Body of pancreas (tissue), 4 donors: ENCODE data around the gene CST7.

ENCODE experiments used
- POLR2A ChIP-seq, 3 donors: fragments of 450-650 bp; IDR thresholded peaks; one replicate each; pipeline ENCODE4 v1.6.1; 2016; ENCODE audit warnings: antibody characterized with exemption in 3 of 3, mild to moderate bottlenecking in 2 of 3
- TF ChIP-seq, protein P1 (sequence below), 7 experiments: fragments of 450-650 bp in 4 of 7; fragments of 200-600 bp in 3 of 7; sonication (generic) in 3 of 7; IDR thresholded peaks; one replicate each; pipeline ENCODE4 v1.5.1; 2016 to 2019; ENCODE audit warnings: antibody characterized with exemption in 7 of 7

DNA sequence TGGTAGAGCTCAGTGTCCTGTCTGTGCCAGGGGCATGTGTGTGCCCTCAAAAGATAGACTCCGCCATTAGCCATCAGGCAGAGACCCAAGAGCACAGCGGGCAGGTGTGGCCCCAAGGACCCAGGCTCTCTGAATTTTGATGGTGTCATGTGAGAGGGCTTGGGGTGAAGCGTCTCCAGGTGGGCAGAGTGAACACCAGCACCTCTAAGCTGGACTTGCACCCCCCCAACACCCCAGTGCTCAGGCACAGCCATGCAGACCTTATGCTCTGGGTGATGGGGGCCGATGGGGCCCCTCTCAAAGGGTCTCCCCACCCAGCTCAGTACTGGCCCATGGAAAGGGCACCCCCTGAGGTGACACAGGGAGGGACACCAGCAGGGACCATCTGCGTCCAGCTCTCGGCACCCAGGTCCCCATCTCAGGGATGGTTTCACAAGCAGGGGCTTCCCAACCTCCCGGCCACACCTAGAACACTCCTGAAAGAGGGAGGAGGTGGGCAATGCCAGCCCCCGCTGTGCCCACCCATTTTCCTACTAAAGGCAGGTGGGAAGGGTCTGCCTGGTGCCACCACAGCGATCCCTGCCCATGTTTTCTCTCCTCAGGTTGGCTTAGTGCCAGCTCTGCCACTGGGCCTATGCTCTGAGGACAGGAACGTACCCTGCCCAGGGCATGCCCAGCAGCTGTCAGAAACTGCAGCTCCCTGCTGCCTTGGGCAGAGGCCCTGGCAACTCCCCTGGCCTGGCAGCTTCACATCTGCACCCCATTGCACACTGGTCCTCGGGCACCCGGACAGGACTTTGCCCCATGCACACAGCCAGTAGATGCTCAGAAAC, 3.5 kb downstream of the CST7 start:
- TF ChIP-seq, protein P1, sequence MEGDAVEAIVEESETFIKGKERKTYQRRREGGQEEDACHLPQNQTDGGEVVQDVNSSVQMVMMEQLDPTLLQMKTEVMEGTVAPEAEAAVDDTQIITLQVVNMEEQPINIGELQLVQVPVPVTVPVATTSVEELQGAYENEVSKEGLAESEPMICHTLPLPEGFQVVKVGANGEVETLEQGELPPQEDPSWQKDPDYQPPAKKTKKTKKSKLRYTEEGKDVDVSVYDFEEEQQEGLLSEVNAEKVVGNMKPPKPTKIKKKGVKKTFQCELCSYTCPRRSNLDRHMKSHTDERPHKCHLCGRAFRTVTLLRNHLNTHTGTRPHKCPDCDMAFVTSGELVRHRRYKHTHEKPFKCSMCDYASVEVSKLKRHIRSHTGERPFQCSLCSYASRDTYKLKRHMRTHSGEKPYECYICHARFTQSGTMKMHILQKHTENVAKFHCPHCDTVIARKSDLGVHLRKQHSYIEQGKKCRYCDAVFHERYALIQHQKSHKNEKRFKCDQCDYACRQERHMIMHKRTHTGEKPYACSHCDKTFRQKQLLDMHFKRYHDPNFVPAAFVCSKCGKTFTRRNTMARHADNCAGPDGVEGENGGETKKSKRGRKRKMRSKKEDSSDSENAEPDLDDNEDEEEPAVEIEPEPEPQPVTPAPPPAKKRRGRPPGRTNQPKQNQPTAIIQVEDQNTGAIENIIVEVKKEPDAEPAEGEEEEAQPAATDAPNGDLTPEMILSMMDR (IDR thresholded peaks at IDR 0.05) = no peak
- no peak for TF ChIP-seq POLR2A (IDR thresholded peaks at IDR 0.05)
